Esophagus muscularis mucosa (tissue), 4 donors: Measurements from ENCODE around the gene TNS1. TPM values are rescaled to one million over a fixed set of nuclear protein-coding genes. Genes with fewer than 3 reads are reported as not detected.

Experiments used
- DNase-seq: peaks from one replicate; pipeline ENCODE4 v3.0.0-alpha.2; 2017; ENCODE audit errors: extremely low spot score
- H3K27ac ChIP-seq, 4 donors: fragments of 200-600 bp; sonication (generic); replicated peaks in 1 of 4; 1 replicate in 3 of 4; 2 replicates in 1 of 4; pipeline ENCODE4 v1.5.1; 2016 to 2019; ENCODE audit warnings: mild to moderate bottlenecking in 1 of 4
- H3K27me3 ChIP-seq, 4 donors: fragments of 200-600 bp; sonication (generic); one replicate each; pipeline versions ENCODE4 v1.5.1 to v1.6.0; 2016 to 2019
- H3K36me3 ChIP-seq, 4 donors: fragments of 200-600 bp; sonication (generic); one replicate each; pipeline ENCODE4 v1.5.1; 2016 to 2019
- H3K4me1 ChIP-seq, 4 donors: fragments of 200-600 bp; sonication (generic); one replicate each; pipeline ENCODE4 v1.5.1; 2016 to 2019
- H3K4me3 ChIP-seq, 4 donors: fragments of 200-600 bp; sonication (generic); 1 replicate in 2 of 4; 2 replicates in 2 of 4; pipeline ENCODE4 v1.5.1; 2016 to 2019; ENCODE audit warnings: mild to moderate bottlenecking in 4 of 4, moderate library complexity in 1 of 4
- H3K9me3 ChIP-seq, 4 donors: fragments of 200-600 bp; sonication (generic); 1 replicate in 3 of 4; 2 replicates in 1 of 4; pipeline ENCODE4 v1.5.1; 2016 to 2019
- EP300 ChIP-seq: sonication (generic); formaldehyde crosslinking; IDR thresholded peaks from one replicate; pipeline ENCODE4 v1.6.1; 2017; ENCODE audit warnings: antibody characterized with exemption
- POLR2A ChIP-seq: fragments of 450-650 bp; IDR thresholded peaks from one replicate; pipeline ENCODE4 v1.6.1; 2017; ENCODE audit warnings: antibody characterized with exemption, moderate library complexity, mild to moderate bottlenecking, low read depth
- POLR2AphosphoS5 ChIP-seq, 2 donors: sonication (generic); formaldehyde crosslinking; IDR thresholded peaks; one replicate each; pipeline ENCODE4 v1.6.1; 2017; ENCODE audit warnings: antibody characterized with exemption in 2 of 2
- WGBS: methylation state at CpG from one replicate; pipeline ENCODE4 v1.1.5; 2018; 5-methylcytosine and 5-hydroxymethylcytosine counted together
- intact Hi-C: fragments of 100-400 bp; cut with DNase I; formaldehyde crosslinking; loops from one replicate; pipeline ENCODE4 v1.15.1; 2023
- total RNA-seq, 4 donors: library from RNA; depleted of rRNA; stranded (reverse); fragments of >200 nt; gene quantifications; one replicate each; pipeline versions ENCODE4 v1.1.0 to v1.2.1, GENCODE V29; 2016
- TF ChIP-seq, protein P1 (sequence below), 3 experiments: fragments of 200-600 bp in 2 of 3; fragments of 450-650 bp in 1 of 3; sonication (generic) in 2 of 3; IDR thresholded peaks; one replicate each; pipeline ENCODE4 v1.5.1; 2017 to 2019; ENCODE audit warnings: antibody characterized with exemption in 3 of 3, mild to moderate bottlenecking in 2 of 3, moderate library complexity in 1 of 3

The TNS1 gene
- total RNA-seq, 4 donors from 2014 or later: 1,001 to 2,170 (median 1,411) TPM

DNA sequence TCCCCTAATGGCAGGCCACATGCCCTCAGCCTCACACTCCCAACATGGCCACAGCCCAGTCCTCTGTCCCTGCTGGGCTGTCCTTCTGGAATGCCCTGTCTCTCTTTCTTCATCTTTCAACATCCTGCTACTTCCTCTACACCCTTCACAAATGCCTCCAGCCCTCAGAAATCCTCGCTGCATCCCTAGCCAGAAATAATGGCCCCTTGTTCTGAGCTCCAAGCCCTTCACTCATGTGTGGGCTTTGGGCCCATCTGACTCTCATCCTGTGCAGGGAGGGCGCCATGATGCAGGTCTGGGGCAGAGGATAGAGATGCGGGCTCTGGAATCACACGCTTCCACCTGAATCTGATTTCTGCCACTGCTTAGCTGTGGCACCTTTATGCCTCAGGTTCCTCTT, 181.9 kb downstream of the TNS1 start:
- WGBS: 82% methylated on average over 4 of the region's 4 CpGs
- peaks cover 96 to 100% (median 100%) of the 10 kb centered on the region in 4 donors for H3K4me1 ChIP-seq
- DNase-seq: no peak
- peak overlapping the region; percentile 83 to 90 (median 88) for H3K27ac ChIP-seq
- TF ChIP-seq EP300 (no peak), POLR2A (no peak), POLR2AphosphoS5 (IDR thresholded peaks at IDR 0.05) (peak in 1 of 2 donors; percentile 47)
- TF ChIP-seq, protein P1, sequence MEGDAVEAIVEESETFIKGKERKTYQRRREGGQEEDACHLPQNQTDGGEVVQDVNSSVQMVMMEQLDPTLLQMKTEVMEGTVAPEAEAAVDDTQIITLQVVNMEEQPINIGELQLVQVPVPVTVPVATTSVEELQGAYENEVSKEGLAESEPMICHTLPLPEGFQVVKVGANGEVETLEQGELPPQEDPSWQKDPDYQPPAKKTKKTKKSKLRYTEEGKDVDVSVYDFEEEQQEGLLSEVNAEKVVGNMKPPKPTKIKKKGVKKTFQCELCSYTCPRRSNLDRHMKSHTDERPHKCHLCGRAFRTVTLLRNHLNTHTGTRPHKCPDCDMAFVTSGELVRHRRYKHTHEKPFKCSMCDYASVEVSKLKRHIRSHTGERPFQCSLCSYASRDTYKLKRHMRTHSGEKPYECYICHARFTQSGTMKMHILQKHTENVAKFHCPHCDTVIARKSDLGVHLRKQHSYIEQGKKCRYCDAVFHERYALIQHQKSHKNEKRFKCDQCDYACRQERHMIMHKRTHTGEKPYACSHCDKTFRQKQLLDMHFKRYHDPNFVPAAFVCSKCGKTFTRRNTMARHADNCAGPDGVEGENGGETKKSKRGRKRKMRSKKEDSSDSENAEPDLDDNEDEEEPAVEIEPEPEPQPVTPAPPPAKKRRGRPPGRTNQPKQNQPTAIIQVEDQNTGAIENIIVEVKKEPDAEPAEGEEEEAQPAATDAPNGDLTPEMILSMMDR (IDR thresholded peaks at IDR 0.05): no peak
- no peaks in the 10 kb centered on the region for H3K27me3 ChIP-seq
- peaks cover 60 to 98% (median 97%) of the 10 kb centered on the region in 4 donors for H3K36me3 ChIP-seq
- H3K4me3 ChIP-seq: no peak overlapping the region
- H3K9me3 ChIP-seq: no peaks in the 10 kb centered on the region
- intact Hi-C loops: no loop called here

DNA sequence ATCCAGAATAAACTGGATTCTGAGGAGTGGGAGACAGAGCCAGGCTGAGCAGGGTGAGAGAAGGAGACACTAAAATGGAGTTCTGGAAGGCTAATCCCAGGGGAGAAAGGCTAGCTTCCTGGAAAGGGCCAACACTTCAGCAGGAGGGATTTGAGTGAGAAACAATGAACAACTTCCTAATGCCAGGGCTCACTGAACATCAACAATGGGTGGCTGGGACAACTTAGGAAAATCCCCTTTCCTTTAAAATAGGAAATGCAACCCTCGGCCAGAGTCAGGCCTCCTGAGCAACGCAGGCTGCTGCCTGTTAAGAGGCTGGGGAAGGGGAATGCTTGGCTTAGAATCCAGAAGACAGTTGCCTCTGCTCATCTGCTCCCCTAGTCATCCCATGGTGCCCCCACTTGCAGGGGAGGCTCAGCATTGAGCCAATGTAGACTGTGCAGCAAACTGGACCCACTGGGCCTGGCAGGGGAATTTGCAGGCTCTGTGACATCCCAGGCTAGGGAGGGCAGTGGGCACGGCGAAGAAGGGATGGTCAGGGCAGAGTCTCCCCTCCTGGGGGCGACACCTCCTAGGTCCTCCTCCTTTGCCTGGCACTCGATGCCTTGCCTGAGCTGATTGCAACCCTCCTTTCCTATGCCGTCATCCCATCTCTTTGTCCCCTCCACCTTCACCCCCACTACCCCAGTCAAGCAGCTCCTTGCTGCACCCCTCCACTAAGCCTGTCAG, 182.5 kb downstream of the TNS1 start:
- peak overlapping the region; percentile 83 to 90 (median 88) for H3K27ac ChIP-seq
- no peaks in the 10 kb centered on the region for H3K9me3 ChIP-seq
- TF ChIP-seq, protein P1 (IDR thresholded peaks at IDR 0.05): no peak
- peak in 1 of 2 donors; percentile 19 for TF ChIP-seq POLR2AphosphoS5 (IDR thresholded peaks at IDR 0.05)
- no peaks in the 10 kb centered on the region for H3K27me3 ChIP-seq
- 55% methylated on average over 7 of the region's 7 CpGs for WGBS
- peaks cover 60 to 100% (median 97%) of the 10 kb centered on the region in 4 donors for H3K36me3 ChIP-seq
- DNase-seq: no peak
- intact Hi-C loops: no loop called here
- H3K4me3 ChIP-seq: no peak overlapping the region
- peaks cover 92 to 100% (median 100%) of the 10 kb centered on the region in 4 donors for H3K4me1 ChIP-seq

DNA sequence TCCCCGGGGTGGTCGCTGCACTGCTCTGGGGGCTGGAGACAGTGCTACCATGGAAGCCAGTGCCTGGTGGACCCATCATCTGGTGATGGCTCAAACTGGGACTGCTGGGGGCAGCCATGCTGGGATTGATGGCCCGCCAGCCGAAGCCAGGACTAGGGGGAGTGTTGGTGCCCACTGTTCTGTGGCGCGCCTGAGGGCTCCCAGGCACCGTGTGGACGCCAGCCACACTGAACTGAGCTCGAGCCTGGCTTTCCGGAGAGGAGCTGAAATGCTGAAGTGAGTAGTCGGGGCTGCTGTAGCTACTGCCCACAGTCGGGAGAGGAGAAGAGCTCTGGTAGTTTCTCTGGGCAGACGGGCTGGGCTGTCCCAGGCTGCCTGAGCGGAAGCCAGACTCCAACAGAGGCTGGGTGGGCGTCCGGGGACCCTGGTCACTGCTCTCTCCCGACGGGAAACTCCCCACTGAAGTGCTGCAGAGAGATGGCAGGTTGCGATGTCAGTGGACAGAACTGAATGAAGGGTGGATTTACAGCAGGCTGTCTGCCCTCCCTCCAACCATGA, 184.4 kb downstream of the TNS1 start:
- intact Hi-C loops: no loop called here
- Histone ChIP-seq H3K4me3 (no peak overlapping the region), H3K9me3 (no peaks in the 10 kb centered on the region), H3K36me3 (peaks cover 75 to 100% (median 97%) of the 10 kb centered on the region in 4 donors), H3K27me3 (no peaks in the 10 kb centered on the region), H3K27ac (peak overlapping the region; percentile 83 to 90 (median 88)), H3K4me1 (peaks cover 78 to 100% (median 96%) of the 10 kb centered on the region in 4 donors)
- 78% methylated on average over 13 of the region's 19 CpGs for WGBS
- no peak for DNase-seq
- peak in 1 of 2 donors; percentile 32 for TF ChIP-seq POLR2AphosphoS5 (IDR thresholded peaks at IDR 0.05)
- TF ChIP-seq, protein P1 (IDR thresholded peaks at IDR 0.05): no peak

DNA sequence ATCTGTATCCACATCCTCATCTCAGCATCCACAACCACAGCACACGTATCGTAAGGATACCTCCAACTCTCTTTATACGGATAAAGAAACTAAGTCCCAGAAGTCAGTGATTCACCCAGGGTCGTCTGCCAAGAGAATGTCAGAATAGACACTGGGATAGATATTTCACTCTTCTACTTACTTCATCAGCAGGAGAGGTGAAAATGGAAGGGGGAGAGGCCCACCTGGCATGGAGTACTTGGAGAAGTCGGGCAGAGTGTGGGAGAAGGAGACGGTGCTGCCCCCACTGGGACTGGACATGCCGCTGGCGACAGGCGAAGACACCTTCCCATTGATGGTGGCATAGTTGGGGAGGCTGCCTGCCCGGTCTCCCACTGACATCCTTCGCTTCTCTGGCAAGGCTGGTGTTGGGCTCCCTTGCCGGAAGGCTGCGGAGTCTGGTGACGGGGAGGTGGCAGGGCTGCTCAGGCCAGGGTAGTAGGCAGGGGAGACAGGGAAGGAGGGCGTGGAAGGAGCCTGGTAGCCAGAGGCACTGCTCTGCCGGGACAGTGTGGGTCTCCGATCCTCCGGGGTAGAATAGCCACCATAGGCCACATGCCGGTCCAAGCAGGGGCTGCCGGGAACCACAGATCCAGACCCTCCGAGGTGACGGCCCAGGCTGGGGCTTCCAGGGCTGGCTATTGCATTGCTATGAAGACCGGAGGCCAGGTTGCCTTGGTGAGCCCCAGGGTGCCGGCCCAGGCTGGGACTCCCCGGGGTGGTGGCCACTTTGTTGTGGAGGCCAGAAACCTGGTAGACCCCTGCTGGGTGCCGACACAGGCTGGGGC, 185.1 kb downstream of the TNS1 start:
- Histone ChIP-seq H3K4me3 (no peak overlapping the region), H3K4me1 (peaks cover 74 to 99% (median 93%) of the 10 kb centered on the region in 4 donors), H3K27me3 (no peaks in the 10 kb centered on the region), H3K27ac (peak overlapping the region; percentile 83 to 90 (median 88)), H3K36me3 (peaks cover 82 to 100% (median 98%) of the 10 kb centered on the region in 4 donors), H3K9me3 (no peaks in the 10 kb centered on the region)
- 64% methylated on average over 17 of the region's 26 CpGs for WGBS
- TF ChIP-seq POLR2A (no peak), POLR2AphosphoS5 (IDR thresholded peaks at IDR 0.05) (peak in 1 of 2 donors; percentile 53)
- intact Hi-C loops: no loop called here
- DNase-seq: no peak

DNA sequence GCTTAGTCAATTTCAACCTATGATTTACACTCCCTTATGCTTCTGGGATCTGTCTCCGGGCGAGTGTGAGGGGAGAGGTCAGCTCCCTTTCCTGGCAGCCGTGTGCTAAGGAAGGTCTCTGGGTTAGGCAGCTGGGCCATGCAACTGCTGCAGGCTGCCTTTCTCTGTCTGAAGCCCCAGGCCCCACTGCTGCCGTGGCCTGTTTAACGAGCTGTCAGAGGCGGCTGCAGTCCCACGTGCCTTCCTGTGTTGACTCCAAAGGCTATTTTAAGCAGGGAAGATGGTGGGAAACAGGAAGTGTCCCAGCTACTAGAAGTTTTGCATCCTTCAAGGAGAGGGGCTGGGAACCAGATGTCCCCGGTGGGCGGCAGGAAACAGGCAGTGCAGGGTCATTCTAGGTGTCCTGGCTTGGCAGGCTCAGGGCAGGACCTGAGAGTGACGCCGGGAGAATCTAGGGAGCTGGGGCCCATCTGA, 186.4 kb downstream of the TNS1 start:
- TF ChIP-seq, protein P1 (IDR thresholded peaks at IDR 0.05): no peak
- peak; percentile 57 to 77 for TF ChIP-seq POLR2AphosphoS5 (IDR thresholded peaks at IDR 0.05)
- DNase-seq: no peak
- no peak overlapping the region for H3K4me3 ChIP-seq
- H3K9me3 ChIP-seq: no peaks in the 10 kb centered on the region
- peaks cover 61 to 96% (median 86%) of the 10 kb centered on the region in 4 donors for H3K4me1 ChIP-seq
- intact Hi-C loops: no loop called here
- 5% methylated on average over 9 of the region's 11 CpGs for WGBS
- H3K27ac ChIP-seq: peak overlapping the region; percentile 83 to 90 (median 88)
- peaks cover 87 to 100% (median 100%) of the 10 kb centered on the region in 4 donors for H3K36me3 ChIP-seq
- H3K27me3 ChIP-seq: no peaks in the 10 kb centered on the region
